ENCODE measurements around the gene GAREM2. TPM values are rescaled to one million over a fixed set of nuclear protein-coding genes. Genes with fewer than 3 reads are reported as not detected.

Gene GAREM2
- total and polyA plus RNA-seq, 2 donors (not counting 3 experiments of a cell fraction or from before 2014, with no cell fraction given) = 3.1 to 3.7 TPM

DNA sequence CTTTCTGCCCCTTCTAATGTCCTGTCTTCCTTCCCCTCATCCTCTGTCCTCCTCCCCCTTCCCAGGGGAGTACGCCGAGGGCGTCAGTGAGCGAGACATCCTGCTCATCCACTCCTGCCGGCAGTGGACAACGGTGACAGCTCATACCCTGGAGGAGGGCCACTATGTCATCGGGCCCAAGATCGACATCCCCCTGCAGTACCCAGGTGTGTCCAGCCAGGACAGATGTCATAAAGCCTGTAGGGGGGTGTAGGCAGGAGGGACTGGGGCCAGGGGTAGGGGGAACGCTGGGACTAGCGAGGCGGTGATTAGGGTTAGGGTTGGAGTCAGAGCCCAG, 3.4 kb downstream of the GAREM2 start:
- peaks cover 7% of the 10 kb centered on the region for H3K4me1 ChIP-seq (ENCODE audit: control insufficient read depth, extremely low read depth, insufficient read depth, low read length)
- H3K4me2 ChIP-seq (ENCODE audit: insufficient read depth, low read length) = no peak overlapping the region
- H2AFZ ChIP-seq (ENCODE audit: low read depth, low read length) = no peak overlapping the region
- DNase-seq (ENCODE audit: low read depth, low spot score) (no peak), FAIRE-seq (no peak)
- H3K4me3 ChIP-seq (replicated peaks in 1 of 3; ENCODE audit: insufficient read depth in 1 of 3, low read depth in 1 of 3, low read length in 3 of 3) = no peak overlapping the region
- TF ChIP-seq POLR2A (IDR thresholded peaks at IDR 0.05; ENCODE audit: low read depth, low read length) (no peak), JUN (IDR thresholded peaks at IDR 0.05; ENCODE audit: borderline replicate concordance, insufficient read depth, insufficient read length, low read depth) (no peak), GATA2 (IDR thresholded peaks at IDR 0.05; ENCODE audit: insufficient read depth, insufficient read length, low read depth, low read length) (no peak), POLR2AphosphoS5 (IDR thresholded peaks at IDR 0.05; ENCODE audit: insufficient read depth, low read depth, low read length) (no peak), FOS (IDR thresholded peaks at IDR 0.05; ENCODE audit: borderline replicate concordance, insufficient read depth, low read length) (no peak), EZH2 (IDR thresholded peaks at IDR 0.05; ENCODE audit: borderline replicate concordance, low read depth, low read length, severe bottlenecking) (no peak), MYC (IDR thresholded peaks at IDR 0.05; ENCODE audit: low read depth, low read length) (no peak)
- TF ChIP-seq, protein P1, sequence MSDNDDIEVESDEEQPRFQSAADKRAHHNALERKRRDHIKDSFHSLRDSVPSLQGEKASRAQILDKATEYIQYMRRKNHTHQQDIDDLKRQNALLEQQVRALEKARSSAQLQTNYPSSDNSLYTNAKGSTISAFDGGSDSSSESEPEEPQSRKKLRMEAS (IDR thresholded peaks at IDR 0.05; ENCODE audit: insufficient read depth, insufficient read length) = no peak
- TF ChIP-seq, protein P2, sequence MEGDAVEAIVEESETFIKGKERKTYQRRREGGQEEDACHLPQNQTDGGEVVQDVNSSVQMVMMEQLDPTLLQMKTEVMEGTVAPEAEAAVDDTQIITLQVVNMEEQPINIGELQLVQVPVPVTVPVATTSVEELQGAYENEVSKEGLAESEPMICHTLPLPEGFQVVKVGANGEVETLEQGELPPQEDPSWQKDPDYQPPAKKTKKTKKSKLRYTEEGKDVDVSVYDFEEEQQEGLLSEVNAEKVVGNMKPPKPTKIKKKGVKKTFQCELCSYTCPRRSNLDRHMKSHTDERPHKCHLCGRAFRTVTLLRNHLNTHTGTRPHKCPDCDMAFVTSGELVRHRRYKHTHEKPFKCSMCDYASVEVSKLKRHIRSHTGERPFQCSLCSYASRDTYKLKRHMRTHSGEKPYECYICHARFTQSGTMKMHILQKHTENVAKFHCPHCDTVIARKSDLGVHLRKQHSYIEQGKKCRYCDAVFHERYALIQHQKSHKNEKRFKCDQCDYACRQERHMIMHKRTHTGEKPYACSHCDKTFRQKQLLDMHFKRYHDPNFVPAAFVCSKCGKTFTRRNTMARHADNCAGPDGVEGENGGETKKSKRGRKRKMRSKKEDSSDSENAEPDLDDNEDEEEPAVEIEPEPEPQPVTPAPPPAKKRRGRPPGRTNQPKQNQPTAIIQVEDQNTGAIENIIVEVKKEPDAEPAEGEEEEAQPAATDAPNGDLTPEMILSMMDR (IDR thresholded peaks at IDR 0.05; ENCODE audit: extremely low read depth in 1 of 2, insufficient read depth in 1 of 2, low read depth in 1 of 2, low read length in 2 of 2) = no peak
- H3K9me3 ChIP-seq (replicated peaks; ENCODE audit: control insufficient read depth, insufficient read depth, low read length) = no peaks in the 10 kb centered on the region
- intact Hi-C loops (cut with micrococcal nuclease) (no loop called here), dilution Hi-C loops (cut with MboI; ENCODE audit: extremely low pct_ligation_motif_present, low sequenced_read_pairs) (no loop called here)
- H3K36me3 ChIP-seq (ENCODE audit: control insufficient read depth in 2 of 2, extremely low read depth in 1 of 2, insufficient read depth in 2 of 2, low read length in 2 of 2) = no peaks in the 10 kb centered on the region
- no TSS peak for BruUV-seq (replicated peaks)
- no peaks in the 10 kb centered on the region for H4K20me1 ChIP-seq (replicated peaks; ENCODE audit: control insufficient read depth, extremely low read depth, insufficient read depth, low read length)
- H3K9ac ChIP-seq (replicated peaks; ENCODE audit: extremely low read depth, insufficient read depth, low read length) = no peak overlapping the region
- no peaks in the 10 kb centered on the region for H3K79me2 ChIP-seq (ENCODE audit: control insufficient read depth, insufficient read depth, low read length)
- peaks cover 11 to 17% of the 10 kb centered on the region in 2 experiments for H3K27me3 ChIP-seq (ENCODE audit: control insufficient read depth in 2 of 2, insufficient read depth in 2 of 2, low read length in 2 of 2)
- no peak overlapping the region for H3K27ac ChIP-seq (ENCODE audit: insufficient read depth, low read depth, low read length)
- POLR2A ChIA-PET = no interaction called here
- CTCF ChIA-PET = interaction anchor here (1.0 to 1.7 kb wide), 2 partner anchors 9 to 35 kb away, joined by 3 to 12 read pairs; no protein-coding TSS in a partner anchor
- H3K9me1 ChIP-seq (replicated peaks; ENCODE audit: control insufficient read depth, extremely low read depth, insufficient read depth, low read length) = no peaks in the 10 kb centered on the region

Data from endothelial cell of umbilical vein (primary cell).